AG09309 (cell line): ENCODE measurements around the gene AKAP8L.
A peak's percentile ranks its signal among the peaks of the same experiment; 100 is the strongest.

Source experiments
- DNase-seq: peaks from one replicate; pipeline ENCODE4 v3.0.0-alpha.2; 2010; ENCODE audit warnings: low read depth
- H3K4me3 ChIP-seq: 2 replicates; pipeline ENCODE4 v1.5.1; 2011; ENCODE audit warnings: mild to moderate bottlenecking, low read depth, low read length, moderate library complexity; ENCODE audit not compliant: control insufficient read depth
- CTCF ChIP-seq: IDR thresholded peaks from 2 replicates; pipeline ENCODE4 v1.5.1; 2011; ENCODE audit warnings: mild to moderate bottlenecking, low read depth, low read length, inconsistent platforms; ENCODE audit not compliant: insufficient read depth, control insufficient read depth; ENCODE audit errors: missing control alignments

The AKAP8L gene

GRCh38 chr19:15432018-15432494 lies 13.3 kb upstream of the AKAP8L start:
- no peak for TF ChIP-seq CTCF
- DNase-seq, result no peak
- peak overlapping the region; percentile 83 for H3K4me3 ChIP-seq

- H3K4me3 ChIP-seq, result peak overlapping the region; percentile 83
- TF ChIP-seq CTCF, result no peak
- DNase-seq, result no peak
Measured at GRCh38 chr19:15431396-15432017, 12.7 kb upstream of the AKAP8L start.

- peak overlapping the region; percentile 83; the same call in 1 of the 2 replicates for H3K4me3 ChIP-seq
- no peak for DNase-seq
- no peak for TF ChIP-seq CTCF
Measured at GRCh38 chr19:15430526-15431120, 11.8 kb upstream of the AKAP8L start.

- no peak for DNase-seq
- no peak overlapping the region for H3K4me3 ChIP-seq
- TF ChIP-seq CTCF, result no peak
Measured at GRCh38 chr19:15429825-15430467, 11.2 kb upstream of the AKAP8L start.

- TF ChIP-seq CTCF, result no peak
- DNase-seq, result no peak
- H3K4me3 ChIP-seq, result no peak overlapping the region
Measured at GRCh38 chr19:15428956-15429824, 10.4 kb upstream of the AKAP8L start.

GRCh38 chr19:15427991-15428471 lies 9.2 kb upstream of the AKAP8L start:
- DNase-seq, result no peak
- no peak for TF ChIP-seq CTCF
- no peak overlapping the region for H3K4me3 ChIP-seq
